H4 (cell line): ENCODE data around the gene DLK1. TPM values are rescaled to one million over a fixed set of nuclear protein-coding genes. Genes with fewer than 3 reads are reported as not detected.

Experiments
- DNase-seq: peaks from one replicate; pipeline ENCODE4 v3.0.0-alpha.2; 2015; ENCODE audit warnings: low spot score
- total RNA-seq: library from RNA; depleted of rRNA; stranded (reverse); fragments of >200 nt; shearing (Covaris generic); gene quantifications from 2 replicates; pipeline ENCODE4 v1.2.3, GENCODE V29; 2014; rRNA removed

Gene DLK1
- not detected in 2 replicates for total RNA-seq

- DNase-seq = no peak
These were observed at the start of gene DLK1 for GRCh38 chr14:100726550-100727085. Gene DLK1 (plus strand): TSS chr14:100726892. CDS start chr14:100727069, 177 bp downstream.

DNA sequence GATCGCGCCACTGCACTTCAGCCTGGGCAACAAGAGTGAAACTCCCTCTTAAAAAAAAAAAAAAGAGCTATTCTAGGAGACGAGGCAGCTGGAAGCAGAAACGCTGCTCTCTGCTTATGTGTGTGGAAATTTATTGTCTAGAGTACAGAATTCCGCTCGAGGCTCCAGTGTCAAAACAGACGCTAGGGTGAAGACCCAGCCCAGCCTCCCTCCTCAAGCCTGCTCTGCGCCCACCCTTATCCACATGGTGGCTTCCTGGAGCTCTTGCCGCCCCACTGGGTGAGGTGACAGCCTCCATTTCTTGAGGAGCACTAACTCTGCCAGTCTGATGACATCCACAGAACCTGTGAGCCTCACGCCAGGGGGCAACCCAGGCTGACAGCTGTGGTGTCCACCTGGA, 49.5 kb upstream of the DLK1 start:
- DNase-seq = no peak

- peak; percentile 73 for DNase-seq
These were observed 48.9 kb upstream of the DLK1 start for GRCh38 chr14:100677554-100678468.

GRCh38 chr14:100678469-100678828, 48.2 kb upstream of the DLK1 start:
- DNase-seq = peak; percentile 73

- DNase-seq = no peak
These were observed 47.5 kb upstream of the DLK1 start for GRCh38 chr14:100679153-100679552.

- DNase-seq = peak; percentile 63
These were observed 46.8 kb upstream of the DLK1 start for GRCh38 chr14:100679707-100680438.

DNA sequence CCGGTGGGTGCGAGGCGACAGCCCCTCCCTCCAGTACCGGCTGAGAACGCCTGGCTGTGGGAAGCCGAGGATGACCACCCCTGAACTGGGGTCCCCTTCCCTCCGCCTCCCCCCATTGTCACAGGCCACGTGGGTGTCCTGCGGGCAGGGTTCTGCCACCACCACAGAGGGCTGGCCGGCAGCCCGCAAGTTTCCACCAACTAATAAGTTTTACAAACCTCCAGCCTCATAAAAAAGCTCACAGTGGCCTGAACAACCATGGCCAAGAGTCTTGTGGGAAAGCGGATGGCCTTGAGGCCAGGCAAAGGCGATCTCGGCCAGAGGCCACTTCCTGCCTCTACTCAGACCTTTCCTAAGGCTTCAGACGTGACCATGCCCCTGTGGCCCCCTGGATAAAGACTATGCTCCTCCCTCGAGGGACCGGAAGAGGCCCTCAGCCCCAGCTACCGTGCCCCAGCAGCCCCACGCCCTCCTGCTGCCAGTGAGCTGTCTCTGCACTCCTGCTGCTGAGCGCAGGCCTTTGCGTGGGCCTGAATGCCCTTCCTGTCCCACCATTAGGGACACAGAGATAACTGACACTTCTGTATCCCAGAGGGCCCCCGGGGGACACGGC, 46.1 kb upstream of the DLK1 start:
- peak; percentile 58 for DNase-seq

- no peak for DNase-seq
These were observed 45.6 kb upstream of the DLK1 start for GRCh38 chr14:100681111-100681510.

DNA sequence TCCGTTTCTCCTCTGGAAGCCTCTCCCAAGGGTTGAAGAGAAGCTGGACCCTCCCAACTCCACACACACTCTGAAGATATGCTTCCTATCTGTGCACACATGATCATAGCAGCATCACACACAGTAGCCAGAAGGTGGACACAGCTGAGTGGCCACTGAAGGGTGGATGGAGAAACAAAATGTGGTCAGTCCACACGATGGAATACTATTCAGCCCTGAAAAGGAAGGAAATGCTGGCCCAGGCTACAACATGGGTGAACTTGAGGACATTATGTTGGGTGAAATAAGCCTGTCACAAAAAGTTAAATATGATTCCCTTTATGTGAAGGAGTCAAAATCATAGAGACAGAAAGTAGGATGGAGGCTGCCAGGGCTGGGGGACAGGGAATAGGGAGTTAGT, 43.9 kb upstream of the DLK1 start:
- DNase-seq = no peak

- no peak for DNase-seq
These were observed 43.1 kb upstream of the DLK1 start for GRCh38 chr14:100683578-100683977.

DNA sequence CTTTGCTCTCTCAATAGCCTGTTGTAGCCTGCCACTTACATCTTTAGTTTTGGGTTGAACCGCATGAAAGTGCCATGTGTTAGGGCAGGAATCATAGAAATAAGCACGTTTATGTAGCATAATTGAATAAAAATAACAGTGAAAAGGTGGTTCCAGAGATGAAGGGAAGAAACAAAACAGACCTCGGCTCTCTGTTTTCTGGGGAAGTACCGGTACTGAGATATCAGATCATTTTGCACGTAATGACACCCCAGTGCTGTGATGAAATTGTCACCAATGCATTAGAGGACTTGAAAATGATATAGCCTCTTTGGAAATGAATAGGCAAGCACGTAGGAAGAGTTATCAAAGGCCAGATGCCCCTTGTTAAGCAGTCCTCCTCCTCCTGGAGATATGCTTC, 42.5 kb upstream of the DLK1 start:
- DNase-seq = no peak

- DNase-seq = no peak
These were observed 41.7 kb upstream of the DLK1 start for GRCh38 chr14:100684961-100685360.

GRCh38 chr14:100686858-100687257, 39.8 kb upstream of the DLK1 start:
- DNase-seq = no peak

- DNase-seq = no peak
These were observed 39.3 kb upstream of the DLK1 start for GRCh38 chr14:100687386-100687785.

GRCh38 chr14:100688051-100688450, 38.6 kb upstream of the DLK1 start:
- DNase-seq = no peak

GRCh38 chr14:100688598-100689461, 37.9 kb upstream of the DLK1 start:
- peak; percentile 61 for DNase-seq

DNA sequence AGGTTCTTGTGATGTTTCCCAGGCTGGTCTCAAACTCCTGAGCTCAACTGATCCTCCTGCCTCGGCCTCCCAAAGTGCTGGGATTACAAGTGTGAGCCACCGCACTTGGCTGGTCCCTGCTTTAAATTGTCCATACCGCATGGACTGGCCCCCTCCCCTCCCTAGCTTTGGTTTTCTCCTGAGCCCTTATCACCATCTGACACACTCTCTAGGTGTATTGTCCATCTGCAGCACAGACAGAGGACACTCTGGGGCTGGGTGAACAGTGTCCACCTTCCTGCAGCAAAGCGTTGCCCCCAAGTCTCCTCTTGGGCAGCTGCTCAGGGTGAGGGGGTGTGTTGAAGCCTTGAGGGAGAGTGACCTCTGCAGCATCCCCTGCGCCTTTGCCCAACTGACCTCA, 36.0 kb upstream of the DLK1 start:
- no peak for DNase-seq

DNA sequence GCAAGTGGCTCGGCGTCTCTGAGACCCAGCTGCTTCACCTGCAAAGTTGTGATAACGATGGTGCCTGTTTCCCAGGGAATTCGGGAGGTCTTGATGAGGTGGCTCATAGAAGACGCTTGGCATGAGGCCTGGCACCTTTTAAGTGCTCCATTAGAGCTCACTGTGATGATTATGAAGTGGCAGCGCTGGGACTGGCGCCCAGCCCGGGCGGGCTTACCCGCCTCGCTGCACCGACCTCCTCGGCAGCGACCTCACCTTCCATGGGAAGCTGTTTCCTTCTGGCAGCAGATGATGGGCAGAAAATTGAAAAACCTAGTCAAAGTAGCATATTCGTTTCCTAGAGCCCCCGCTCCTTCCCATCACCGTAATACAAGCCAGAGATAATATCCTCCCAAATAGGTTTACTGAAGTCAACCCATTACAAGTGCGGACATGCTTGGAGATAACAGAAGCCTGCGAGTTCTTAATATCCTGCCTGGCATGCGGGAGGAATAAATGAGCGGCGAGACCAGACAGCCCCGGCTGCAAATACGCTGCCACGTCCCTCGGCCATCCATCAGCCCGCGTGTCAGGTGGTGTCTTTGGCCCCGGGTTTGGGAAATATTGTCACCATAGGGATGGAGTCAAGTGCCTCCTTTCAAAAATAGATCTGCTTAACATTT, 35.2 kb upstream of the DLK1 start:
- DNase-seq = no peak

DNA sequence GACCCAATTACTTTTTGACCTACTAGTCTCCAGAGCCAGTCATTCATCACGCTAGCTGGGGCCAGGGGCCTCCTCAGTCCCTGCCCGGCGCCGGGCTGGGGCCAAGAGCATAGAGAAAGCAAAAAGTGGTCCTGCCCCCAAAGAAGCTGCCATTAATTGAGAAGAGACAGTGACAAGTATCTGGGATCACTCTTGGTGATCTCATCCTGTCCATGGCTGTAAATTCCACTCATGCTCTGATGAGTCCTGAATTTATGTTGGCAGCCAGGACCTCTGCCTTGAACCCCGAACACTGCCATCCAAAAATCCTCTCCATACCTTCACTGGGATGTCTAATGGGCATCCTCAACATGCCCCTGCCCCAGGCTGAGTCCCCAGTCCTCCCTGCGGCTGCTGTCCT, 34.4 kb upstream of the DLK1 start:
- DNase-seq = no peak

GRCh38 chr14:100692859-100693558, 33.7 kb upstream of the DLK1 start:
- peak; percentile 95 for DNase-seq
